HuH-7 (cell line): ENCODE results near the gene SHROOM3.
"Not testable (repeated sequence)": the region's sequence is repeated elsewhere in the genome, so short reads cannot be mapped to it uniquely, and the experiment has no call there.

ENCODE experiments used
- DNase-seq: peaks from one replicate; pipeline ENCODE4 v3.0.0; 2011; ENCODE audit warnings: low spot score

Gene SHROOM3

GRCh38 chr4:76445911-76446310 is 10.9 kb downstream of the SHROOM3 start:
- DNase-seq = peak; percentile 37

- DNase-seq = no peak
Observed at GRCh38 chr4:76447393-76447851, 12.4 kb downstream of the SHROOM3 start.

- no peak for DNase-seq
Observed at GRCh38 chr4:76448211-76448610, 13.2 kb downstream of the SHROOM3 start.

- DNase-seq = no peak
Observed at GRCh38 chr4:76449362-76449767, 14.3 kb downstream of the SHROOM3 start.

GRCh38 chr4:76449833-76450232 is 14.8 kb downstream of the SHROOM3 start:
- peak; percentile 20 for DNase-seq

GRCh38 chr4:76453232-76453631 is 18.2 kb downstream of the SHROOM3 start:
- DNase-seq = no peak

GRCh38 chr4:76454073-76454472 is 19.0 kb downstream of the SHROOM3 start:
- DNase-seq = not testable (repeated sequence)

- DNase-seq = no peak
Observed at GRCh38 chr4:76457885-76458284, 22.9 kb downstream of the SHROOM3 start.

GRCh38 chr4:76458297-76458696 is 23.3 kb downstream of the SHROOM3 start:
- no peak for DNase-seq

GRCh38 chr4:76458825-76459224 is 23.8 kb downstream of the SHROOM3 start:
- no peak for DNase-seq

- no peak for DNase-seq
Observed at GRCh38 chr4:76459291-76459723, 24.3 kb downstream of the SHROOM3 start.

- DNase-seq = no peak
Observed at GRCh38 chr4:76463568-76463967, 28.5 kb downstream of the SHROOM3 start.

- DNase-seq = no peak
Observed at GRCh38 chr4:76470064-76470463, 35.0 kb downstream of the SHROOM3 start.

GRCh38 chr4:76470532-76470931 is 35.5 kb downstream of the SHROOM3 start:
- no peak for DNase-seq

- no peak for DNase-seq
Observed at GRCh38 chr4:76476571-76476970, 41.5 kb downstream of the SHROOM3 start.

- no peak for DNase-seq
Observed at GRCh38 chr4:76484654-76485053, 49.6 kb downstream of the SHROOM3 start.

GRCh38 chr4:76485450-76485849 is 50.4 kb downstream of the SHROOM3 start:
- no peak for DNase-seq

- DNase-seq = no peak
Observed at GRCh38 chr4:76486588-76487276, 51.7 kb downstream of the SHROOM3 start.

GRCh38 chr4:76487621-76488020 is 52.6 kb downstream of the SHROOM3 start:
- no peak for DNase-seq

- no peak for DNase-seq
Observed at GRCh38 chr4:76488455-76488854, 53.4 kb downstream of the SHROOM3 start.

- DNase-seq = no peak
Observed at GRCh38 chr4:76488888-76489685, 54.1 kb downstream of the SHROOM3 start.

- no peak for DNase-seq
Observed at GRCh38 chr4:76489686-76490161, 54.7 kb downstream of the SHROOM3 start.

GRCh38 chr4:76492055-76492454 is 57.0 kb downstream of the SHROOM3 start:
- no peak for DNase-seq
